Osteocyte (in vitro differentiated cells): Measurements from ENCODE around the gene SLC30A5. TPM values are rescaled to one million over a fixed set of nuclear protein-coding genes. Genes with fewer than 3 reads are reported as not detected.
A peak's percentile ranks its signal among the peaks of the same experiment; 100 is the strongest.
"Not testable (repeated sequence)": the region's sequence is repeated elsewhere in the genome, so short reads cannot be mapped to it uniquely, and the experiment has no call there.

Experiments
- DNase-seq: peaks from one replicate; pipeline ENCODE4 v3.0.0; 2021; ENCODE audit warnings: mixed read lengths; ENCODE audit not compliant: unreplicated experiment; ENCODE audit errors: extremely low spot score
- H3K27ac Mint-ChIP-seq: one replicate; pipeline ENCODE4 v1.8.0; 2021; ENCODE audit warnings: mild to moderate bottlenecking, mixed read lengths; ENCODE audit not compliant: unreplicated experiment
- H3K27me3 Mint-ChIP-seq: one replicate; pipeline ENCODE4 v1.8.0; 2021; ENCODE audit warnings: mixed read lengths; ENCODE audit not compliant: unreplicated experiment
- H3K36me3 Mint-ChIP-seq: one replicate; pipeline ENCODE4 v1.8.0; 2021; ENCODE audit warnings: mixed read lengths; ENCODE audit not compliant: unreplicated experiment
- H3K4me1 Mint-ChIP-seq: one replicate; pipeline ENCODE4 v1.8.0; 2021; ENCODE audit warnings: mixed read lengths; ENCODE audit not compliant: unreplicated experiment
- H3K4me3 Mint-ChIP-seq: one replicate; pipeline ENCODE4 v1.8.0; 2021; ENCODE audit warnings: mild to moderate bottlenecking, moderate library complexity, mixed read lengths; ENCODE audit not compliant: unreplicated experiment
- H3K9me3 Mint-ChIP-seq: one replicate; pipeline ENCODE4 v1.8.0; 2021; ENCODE audit warnings: mixed read lengths; ENCODE audit not compliant: unreplicated experiment
- CTCF ChIP-seq: fragments of 200-600 bp; sonication (generic); IDR thresholded peaks from 2 replicates; pipeline ENCODE4 v1.5.0; 2021; ENCODE audit warnings: antibody characterized with exemption, mild to moderate bottlenecking, moderate library complexity
- long read RNA-seq: library from polyadenylated mRNA; unstranded; transcript quantifications from one replicate; pipeline ENCODE4 v2.0.0, GENCODE V29; 2021
- total RNA-seq: library from RNA; stranded (reverse); gene quantifications from 2 replicates; pipeline ENCODE4 v1.2.1, GENCODE V29; 2021

The SLC30A5 gene
- 57.6 and 76.4 TPM in 2 replicates for total RNA-seq
- long read RNA-seq, full-length matches to known transcripts, result 7 of 30 reads
- long read RNA-seq, partial matches to known transcripts, result 16 of 30 reads
- long read RNA-seq, other reads (novel, unspliced or antisense), result 7 of 30 reads

- Mint-ChIP-seq H3K4me3 (peak within 1 kb of the TSS; percentile 90), H3K9me3 (no peaks in the 10 kb centered on the region), H3K4me1 (peaks cover 25% of the 10 kb centered on the region), H3K36me3 (peaks cover 10% of the 10 kb centered on the region), H3K27ac (peak within 1 kb of the TSS; percentile 92), H3K27me3 (no peaks in the 10 kb centered on the region)
- peak; percentile 100 for DNase-seq
- TF ChIP-seq CTCF, result peak; percentile 95
These were observed at the start of gene SLC30A5 for GRCh38 chr5:69093771-69094482. Gene SLC30A5 (plus strand): TSS chr5:69094014. CDS start chr5:69094256, 242 bp downstream.

- H3K27ac Mint-ChIP-seq, H3K4me3 Mint-ChIP-seq, H3K36me3 Mint-ChIP-seq, H3K27me3 Mint-ChIP-seq, DNase-seq, H3K4me1 Mint-ChIP-seq, H3K9me3 Mint-ChIP-seq: not testable (repeated sequence)
These were observed 48.6 kb upstream of the SLC30A5 start for GRCh38 chr5:69045213-69045612.

GRCh38 chr5:69046375-69046957 is 47.3 kb upstream of the SLC30A5 start:
- Mint-ChIP-seq H3K36me3 (no peaks in the 10 kb centered on the region), H3K27ac (no peak overlapping the region), H3K9me3 (no peaks in the 10 kb centered on the region), H3K4me1 (peaks cover 2% of the 10 kb centered on the region), H3K27me3 (peaks cover 7% of the 10 kb centered on the region), H3K4me3 (no peak overlapping the region)
- TF ChIP-seq CTCF, result no peak
- no peak for DNase-seq

- Mint-ChIP-seq H3K36me3 (no peaks in the 10 kb centered on the region), H3K27ac (no peak overlapping the region), H3K9me3 (no peaks in the 10 kb centered on the region), H3K27me3 (peaks cover 7% of the 10 kb centered on the region), H3K4me3 (no peak overlapping the region), H3K4me1 (peaks cover 2% of the 10 kb centered on the region)
- peak; percentile 34 for TF ChIP-seq CTCF
- DNase-seq, result no peak
These were observed 45.6 kb upstream of the SLC30A5 start for GRCh38 chr5:69048230-69048629.

- H3K9me3 Mint-ChIP-seq, result no peaks in the 10 kb centered on the region
- DNase-seq, result no peak
- no peak overlapping the region for H3K4me3 Mint-ChIP-seq
- peaks cover 2% of the 10 kb centered on the region for H3K4me1 Mint-ChIP-seq
- H3K27ac Mint-ChIP-seq, result no peak overlapping the region
- TF ChIP-seq CTCF, result no peak
- H3K27me3 Mint-ChIP-seq, result peaks cover 7% of the 10 kb centered on the region
- H3K36me3 Mint-ChIP-seq, result no peaks in the 10 kb centered on the region
These were observed 44.7 kb upstream of the SLC30A5 start for GRCh38 chr5:69049151-69049550.
